ENCODE data around the gene FAM174C. TPM values are rescaled to one million over a fixed set of nuclear protein-coding genes. Genes with fewer than 3 reads are reported as not detected.

The FAM174C gene
- polyA plus RNA-seq, 3 donors = 32.8 to 56.2 (median 40.0) TPM

GRCh38 chr19:1324249-1324805 is 49.0 kb downstream of the FAM174C start:
- no peak overlapping the region for H3K27ac ChIP-seq (ENCODE audit: low read depth in 1 of 2, low read length in 2 of 2)
- peak overlapping the region in 1 of 3 experiments; percentile 71 for H3K4me3 ChIP-seq (replicated peaks in 1 of 3; ENCODE audit: low read depth in 2 of 3, low read length in 3 of 3)
- Mint-ChIP-seq H3K36me3 (no peaks in the 10 kb centered on the region), H3K4me3 (peak overlapping the region; percentile 43 to 64), H3K27me3 (ENCODE audit: low read depth in 3 of 3) (peaks cover 29 to 53% (median 42%) of the 10 kb centered on the region in 3 donors), H3K27ac (no peak overlapping the region), H3K4me1 (peaks cover 10% of the 10 kb centered on the region), H3K9me3 (peaks cover 0 to 9% (median 0%) of the 10 kb centered on the region in 7 donors)
- peaks cover 0 to 6% of the 10 kb centered on the region in 2 donors for H3K9me3 ChIP-seq (replicated peaks in 1 of 2; ENCODE audit: control insufficient read depth in 1 of 2, insufficient read depth in 1 of 2, low read length in 2 of 2)
- peak overlapping the region; percentile 59 for H3K9ac ChIP-seq (ENCODE audit: insufficient read depth, low read length, poor library complexity, severe bottlenecking)
- no peak for TF ChIP-seq CTCF (IDR thresholded peaks at IDR 0.05)
- no peaks in the 10 kb centered on the region for H4K20me1 ChIP-seq (ENCODE audit: insufficient read depth, low read length)
- DNase-seq = no peak
- intact Hi-C loops (cut with micrococcal nuclease) = no loop called here
- H3K36me3 ChIP-seq (replicated peaks in 1 of 2; ENCODE audit: control insufficient read depth in 1 of 2, insufficient read depth in 2 of 2, low read length in 2 of 2) = no peaks in the 10 kb centered on the region
- H3K4me1 ChIP-seq (ENCODE audit: control insufficient read depth in 1 of 2, insufficient read depth in 2 of 2, low read length in 2 of 2) = peaks cover 12 to 15% of the 10 kb centered on the region in 2 donors
- no peaks in the 10 kb centered on the region for H3K79me2 ChIP-seq (ENCODE audit: insufficient read depth, low read length)
- H3K4me2 ChIP-seq (replicated peaks; ENCODE audit: extremely low read depth, low read length, poor library complexity, severe bottlenecking) = peak overlapping the region; percentile 77
- 73% methylated on average over 9 of the region's 12 CpGs for WGBS (ENCODE audit: insufficient coverage)
- H3K27me3 ChIP-seq (ENCODE audit: control insufficient read depth in 2 of 2, insufficient read depth in 2 of 2, low read length in 2 of 2) = peaks cover 0 to 21% of the 10 kb centered on the region in 2 donors
- peak overlapping the region; percentile 76 for H2AFZ ChIP-seq (ENCODE audit: insufficient read depth, low read depth, low read length, poor library complexity, severe bottlenecking)

- no peaks in the 10 kb centered on the region for H3K36me3 ChIP-seq (replicated peaks in 1 of 2; ENCODE audit: control insufficient read depth in 1 of 2, insufficient read depth in 2 of 2, low read length in 2 of 2)
- H4K20me1 ChIP-seq (ENCODE audit: insufficient read depth, low read length) = no peaks in the 10 kb centered on the region
- peak overlapping the region in 1 of 7 donors; percentile 18 for H3K27ac Mint-ChIP-seq
- 2% methylated on average over 61 of the region's 66 CpGs for WGBS (ENCODE audit: insufficient coverage)
- peaks cover 0 to 21% of the 10 kb centered on the region in 2 donors for H3K27me3 ChIP-seq (ENCODE audit: control insufficient read depth in 2 of 2, insufficient read depth in 2 of 2, low read length in 2 of 2)
- peak overlapping the region; percentile 77 for H3K4me2 ChIP-seq (replicated peaks; ENCODE audit: extremely low read depth, low read length, poor library complexity, severe bottlenecking)
- H3K9ac ChIP-seq (ENCODE audit: insufficient read depth, low read length, poor library complexity, severe bottlenecking) = peak overlapping the region; percentile 59
- TF ChIP-seq CTCF (IDR thresholded peaks at IDR 0.05) = no peak
- H2AFZ ChIP-seq (ENCODE audit: insufficient read depth, low read depth, low read length, poor library complexity, severe bottlenecking) = peak overlapping the region; percentile 76
- H3K4me1 ChIP-seq (ENCODE audit: control insufficient read depth in 1 of 2, insufficient read depth in 2 of 2, low read length in 2 of 2) = peaks cover 12 to 15% of the 10 kb centered on the region in 2 donors
- peaks cover 26 to 51% (median 35%) of the 10 kb centered on the region in 3 donors for H3K27me3 Mint-ChIP-seq (ENCODE audit: low read depth in 3 of 3)
- H3K36me3 Mint-ChIP-seq = no peaks in the 10 kb centered on the region
- peaks cover 0 to 5% (median 0%) of the 10 kb centered on the region in 7 donors for H3K9me3 Mint-ChIP-seq
- peak overlapping the region; percentile 8 to 71 (median 33) for H3K4me3 ChIP-seq (replicated peaks in 1 of 3; ENCODE audit: low read depth in 2 of 3, low read length in 3 of 3)
- peaks cover 0 to 6% of the 10 kb centered on the region in 2 donors for H3K9me3 ChIP-seq (replicated peaks in 1 of 2; ENCODE audit: control insufficient read depth in 1 of 2, insufficient read depth in 1 of 2, low read length in 2 of 2)
- no peak overlapping the region for H3K27ac ChIP-seq (ENCODE audit: low read depth in 1 of 2, low read length in 2 of 2)
- peak; percentile 41 to 67 (median 56) for DNase-seq
- intact Hi-C loops (cut with micrococcal nuclease) = no loop called here
- H3K4me1 Mint-ChIP-seq = peaks cover 10% of the 10 kb centered on the region
- H3K4me3 Mint-ChIP-seq = peak overlapping the region; percentile 64 to 82
- H3K79me2 ChIP-seq (ENCODE audit: insufficient read depth, low read length) = no peaks in the 10 kb centered on the region
These were observed 49.7 kb downstream of the FAM174C start for GRCh38 chr19:1324806-1325567.

Data from CD14-positive monocyte (primary cell).